HG02884 (cell line): ENCODE results near the gene TNC.

Source experiments
- ATAC-seq: cut with Tn5 transposase; IDR thresholded peaks from one replicate; pipeline ENCODE4 v1.9.1; 2021; ENCODE audit warnings: mild to moderate bottlenecking, moderate library complexity; ENCODE audit not compliant: unreplicated experiment

Gene TNC

DNA sequence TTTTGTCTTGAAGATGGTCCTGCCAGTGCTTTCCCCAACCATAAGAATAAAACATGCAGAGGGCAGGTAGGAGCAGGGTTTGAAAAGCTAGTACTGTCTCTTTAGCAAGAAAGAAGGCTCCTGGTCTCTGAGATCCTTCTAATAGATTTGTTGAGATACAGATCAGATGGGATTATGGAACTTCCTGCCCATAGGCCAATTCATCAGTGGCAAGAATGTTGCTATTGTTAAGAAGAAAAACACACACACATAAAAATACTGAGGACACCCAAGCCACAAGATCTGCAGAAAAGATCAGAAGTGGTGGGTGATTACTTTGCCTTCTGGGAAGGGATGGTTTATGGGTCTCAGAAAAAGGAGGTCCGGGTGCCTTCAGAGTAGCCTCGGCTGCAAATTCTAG is 59.8 kb downstream of the TNC start:
- no peak for ATAC-seq

- ATAC-seq = no peak
Measured at GRCh38 chr9:115057559-115057958, 60.4 kb downstream of the TNC start.

- ATAC-seq = no peak
Measured at GRCh38 chr9:115050002-115050490, 67.9 kb downstream of the TNC start.

- ATAC-seq = no peak
Measured at GRCh38 chr9:115046824-115047223, 71.1 kb downstream of the TNC start.

GRCh38 chr9:115046199-115046598 is 71.8 kb downstream of the TNC start:
- ATAC-seq = no peak

GRCh38 chr9:115043632-115044031 is 74.3 kb downstream of the TNC start:
- peak; percentile 9 for ATAC-seq

GRCh38 chr9:115042781-115043509 is 75.0 kb downstream of the TNC start:
- peak; percentile 76 for ATAC-seq

- ATAC-seq = no peak
Measured at GRCh38 chr9:115039516-115040120, 78.3 kb downstream of the TNC start.

DNA sequence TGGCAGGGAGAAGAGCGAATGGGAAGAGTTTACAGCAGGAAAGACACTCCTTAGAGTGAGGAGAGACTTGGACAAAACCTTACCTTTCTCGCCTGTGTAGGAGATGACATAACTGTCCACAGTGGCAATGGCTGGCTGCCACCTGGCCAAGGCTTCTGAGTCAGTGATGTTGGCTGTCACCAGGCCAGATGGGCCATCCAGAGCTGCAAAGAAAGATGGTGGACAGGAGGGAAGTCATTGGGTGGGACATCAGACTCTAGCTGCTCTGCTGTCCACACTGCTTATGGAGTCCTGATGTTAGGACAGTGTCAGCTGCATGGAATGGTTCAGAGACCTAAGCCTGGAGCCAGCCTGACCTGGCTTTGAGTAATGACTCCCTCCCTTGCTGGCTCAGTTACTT is 79.8 kb downstream of the TNC start:
- ATAC-seq = no peak

DNA sequence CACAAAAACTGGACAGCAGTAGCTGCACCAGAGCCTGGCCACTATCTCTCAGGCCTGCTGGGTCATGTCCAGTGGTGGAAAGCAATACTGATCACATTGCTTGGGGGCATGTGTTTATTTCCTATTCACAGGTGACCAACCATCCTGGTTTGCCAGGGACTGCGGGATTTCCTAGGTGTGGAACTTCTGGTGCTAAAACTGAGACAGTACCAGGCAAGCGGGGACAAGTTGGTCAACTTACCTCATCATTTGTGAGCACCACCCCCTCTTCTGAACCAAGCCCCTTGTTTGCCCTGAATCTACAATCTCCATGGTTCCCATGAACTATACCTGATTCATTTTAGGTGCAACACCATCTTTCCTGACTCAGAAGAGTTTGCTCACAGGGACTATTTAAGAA is 81.3 kb downstream of the TNC start:
- peak; percentile 1 for ATAC-seq

GRCh38 chr9:115035841-115036612 is 81.9 kb downstream of the TNC start:
- peak; percentile 82 for ATAC-seq

GRCh38 chr9:115034801-115035200 is 83.2 kb downstream of the TNC start:
- no peak for ATAC-seq

- no peak for ATAC-seq
Measured at GRCh38 chr9:115033800-115034199, 84.2 kb downstream of the TNC start.

DNA sequence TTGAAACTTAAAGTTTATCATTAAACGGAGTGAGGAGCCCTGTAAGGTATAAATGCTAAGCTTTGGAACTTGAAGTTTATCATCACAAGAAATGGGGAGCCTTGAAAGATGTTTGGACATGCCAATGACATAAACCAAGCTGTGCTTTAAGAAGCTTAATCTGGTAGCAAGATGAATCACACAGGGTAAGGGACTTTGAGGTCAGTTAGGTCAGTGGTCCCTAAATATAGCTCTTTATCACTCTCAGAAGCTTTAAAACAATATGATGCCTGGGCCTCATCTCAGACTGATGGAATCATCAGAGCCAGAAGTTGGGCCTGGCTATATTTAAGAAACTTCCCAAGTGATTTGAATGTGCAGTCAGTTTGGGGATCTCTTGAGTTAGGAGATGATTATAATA is 85.7 kb downstream of the TNC start:
- ATAC-seq = no peak

- ATAC-seq = no peak
Measured at GRCh38 chr9:115030006-115030405, 88.0 kb downstream of the TNC start.

DNA sequence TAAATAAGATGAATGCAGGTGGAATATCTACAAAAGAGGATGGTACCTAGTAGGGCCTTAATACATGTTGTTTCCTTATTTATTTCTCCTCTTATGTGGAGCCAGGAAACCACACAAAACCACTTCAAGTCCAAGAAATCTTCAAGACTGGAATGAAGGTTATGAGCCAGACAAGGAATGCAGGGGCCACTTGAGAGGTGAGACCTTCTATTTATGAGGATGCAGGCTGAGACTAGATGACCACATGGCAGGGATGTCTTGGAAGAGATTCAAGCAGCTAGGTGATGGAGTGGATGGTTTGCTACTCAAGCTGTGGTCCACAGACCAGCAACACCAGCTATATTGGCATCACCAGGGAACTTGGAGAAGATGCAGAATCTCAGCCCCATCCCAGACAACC is 92.2 kb downstream of the TNC start:
- ATAC-seq = no peak

GRCh38 chr9:115024925-115025535 is 92.9 kb downstream of the TNC start:
- no peak for ATAC-seq

GRCh38 chr9:115022760-115023434 is 95.1 kb downstream of the TNC start:
- no peak for ATAC-seq

DNA sequence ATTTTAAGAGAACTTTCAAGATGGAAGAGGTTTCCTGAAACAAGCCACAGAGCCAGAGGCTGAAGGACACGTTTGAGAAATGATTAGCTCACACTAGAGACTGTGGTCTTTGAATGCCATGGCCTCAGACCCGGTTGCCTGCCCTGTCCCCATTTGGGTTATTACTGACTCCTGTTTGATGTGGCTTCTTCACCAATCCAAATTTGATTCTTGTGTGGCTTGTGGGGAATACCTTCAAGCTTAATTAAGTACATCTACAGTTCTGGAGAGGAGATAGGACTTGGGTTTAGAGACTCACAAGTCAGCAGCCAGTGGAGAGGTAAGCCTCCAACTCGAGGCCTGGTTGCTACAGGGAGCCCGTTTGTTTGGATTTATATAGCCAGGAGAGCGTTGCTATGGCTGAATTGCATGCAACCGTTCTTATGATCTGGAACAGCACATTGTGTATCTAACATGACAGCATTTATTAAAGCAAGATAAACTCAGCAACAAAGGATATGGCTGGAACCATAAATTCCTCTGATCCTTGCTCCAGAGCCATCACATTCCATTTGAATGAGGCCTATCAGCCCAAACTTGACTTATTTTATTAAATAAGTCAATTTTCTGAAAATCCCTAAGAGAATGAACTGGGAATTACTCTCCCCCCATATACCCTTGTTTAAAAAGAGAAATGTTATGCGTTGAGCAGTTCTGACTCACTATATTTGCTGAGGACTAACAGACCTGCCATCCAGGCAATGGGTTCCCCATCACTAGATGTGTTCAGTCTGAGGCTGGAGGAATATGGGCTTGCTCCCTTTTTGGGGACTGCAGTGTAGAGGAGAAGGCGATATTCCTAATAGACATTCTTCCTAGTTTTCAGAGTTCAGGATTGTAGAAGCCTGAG is 99.2 kb downstream of the TNC start:
- ATAC-seq = no peak

GRCh38 chr9:115016344-115016743 is 101.6 kb downstream of the TNC start:
- no peak for ATAC-seq
